ENCODE results near the gene TIMM8B.
A peak's percentile ranks its signal among the peaks of the same experiment; 100 is the strongest.
"Not testable (repeated sequence)": the region's sequence is repeated elsewhere in the genome, so short reads cannot be mapped to it uniquely, and the experiment has no call there.

TIMM8B gene

GRCh38 chr11:112073941-112074811 is 12.4 kb downstream of the TIMM8B start, which contains the start of the genes NKAPD1 and PIH1D2:
NKAPD1 (plus strand) TSS chr11:112074299; CDS start chr11:112075575, 1,276 bp downstream.
PIH1D2 (minus strand) TSS chr11:112074017; CDS start chr11:112073174, 843 bp downstream.
- DNase-seq = peak; percentile 82

GRCh38 chr11:112062923-112063322 is 23.6 kb downstream of the TIMM8B start:
- no peak for DNase-seq

- DNase-seq = no peak
Observed at GRCh38 chr11:112058103-112058502, 28.5 kb downstream of the TIMM8B start.

GRCh38 chr11:112057170-112057569 is 29.4 kb downstream of the TIMM8B start:
- DNase-seq = no peak

- no peak for DNase-seq
Observed at GRCh38 chr11:112051768-112052167, 34.8 kb downstream of the TIMM8B start.

GRCh38 chr11:112050721-112051120 is 35.8 kb downstream of the TIMM8B start:
- DNase-seq = no peak

GRCh38 chr11:112049777-112050176 is 36.8 kb downstream of the TIMM8B start:
- no peak for DNase-seq

- DNase-seq = not testable (repeated sequence)
Observed at GRCh38 chr11:112048256-112048655, 38.3 kb downstream of the TIMM8B start.

- not testable (repeated sequence) for DNase-seq
Observed at GRCh38 chr11:112046647-112047046, 39.9 kb downstream of the TIMM8B start.

GRCh38 chr11:112044961-112045360 is 41.6 kb downstream of the TIMM8B start:
- DNase-seq = no peak

- no peak for DNase-seq
Observed at GRCh38 chr11:112042961-112043304, 43.6 kb downstream of the TIMM8B start.

GRCh38 chr11:112042161-112042960 is 44.2 kb downstream of the TIMM8B start:
- DNase-seq = no peak

GRCh38 chr11:112037527-112037926 is 49.0 kb downstream of the TIMM8B start:
- DNase-seq = no peak
